Adrenal gland (tissue), 5 donors: ENCODE data around the gene AOPEP.

Experiments used
- POLR2A ChIP-seq, 2 donors: fragments of 450-650 bp; IDR thresholded peaks; one replicate each; pipeline ENCODE4 v1.6.1; 2017; ENCODE audit warnings: antibody characterized with exemption in 2 of 2, mild to moderate bottlenecking in 2 of 2, moderate library complexity in 1 of 2
- TF ChIP-seq, protein P1 (sequence below), 6 experiments: fragments of 450-650 bp in 4 of 6; fragments of 200-600 bp in 2 of 6; sonication (generic) in 1 of 6; IDR thresholded peaks; 1 replicate in 5 of 6; 2 replicates in 1 of 6; pipeline versions ENCODE4 v1.5.1 to v1.8.0; 2016 to 2021; ENCODE audit warnings: antibody characterized with exemption in 6 of 6, mild to moderate bottlenecking in 2 of 6, moderate library complexity in 1 of 6
- donor health status: DM: no; HTN: no; CAD: no.

DNA sequence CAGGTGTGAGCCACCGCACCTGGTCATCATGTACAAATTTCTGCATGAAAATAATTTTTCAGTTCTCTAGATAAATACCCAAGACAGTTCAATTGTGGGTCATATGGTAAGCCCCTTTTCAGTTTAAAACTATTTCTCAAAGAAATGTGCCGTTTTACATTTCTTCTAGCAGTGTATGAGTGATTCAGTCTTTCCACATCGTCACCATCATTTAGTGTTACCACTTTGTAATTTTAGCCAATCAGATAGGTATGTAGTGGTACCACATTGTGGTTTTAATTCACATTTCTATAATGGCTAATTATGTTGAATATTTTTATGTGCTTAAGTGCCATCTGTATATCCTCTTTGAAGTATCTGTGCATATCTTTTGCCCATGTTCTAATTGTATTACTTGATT, 163.1 kb downstream of the AOPEP start:
- TF ChIP-seq, protein P1, sequence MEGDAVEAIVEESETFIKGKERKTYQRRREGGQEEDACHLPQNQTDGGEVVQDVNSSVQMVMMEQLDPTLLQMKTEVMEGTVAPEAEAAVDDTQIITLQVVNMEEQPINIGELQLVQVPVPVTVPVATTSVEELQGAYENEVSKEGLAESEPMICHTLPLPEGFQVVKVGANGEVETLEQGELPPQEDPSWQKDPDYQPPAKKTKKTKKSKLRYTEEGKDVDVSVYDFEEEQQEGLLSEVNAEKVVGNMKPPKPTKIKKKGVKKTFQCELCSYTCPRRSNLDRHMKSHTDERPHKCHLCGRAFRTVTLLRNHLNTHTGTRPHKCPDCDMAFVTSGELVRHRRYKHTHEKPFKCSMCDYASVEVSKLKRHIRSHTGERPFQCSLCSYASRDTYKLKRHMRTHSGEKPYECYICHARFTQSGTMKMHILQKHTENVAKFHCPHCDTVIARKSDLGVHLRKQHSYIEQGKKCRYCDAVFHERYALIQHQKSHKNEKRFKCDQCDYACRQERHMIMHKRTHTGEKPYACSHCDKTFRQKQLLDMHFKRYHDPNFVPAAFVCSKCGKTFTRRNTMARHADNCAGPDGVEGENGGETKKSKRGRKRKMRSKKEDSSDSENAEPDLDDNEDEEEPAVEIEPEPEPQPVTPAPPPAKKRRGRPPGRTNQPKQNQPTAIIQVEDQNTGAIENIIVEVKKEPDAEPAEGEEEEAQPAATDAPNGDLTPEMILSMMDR (IDR thresholded peaks at IDR 0.05), result no peak
- no peak for TF ChIP-seq POLR2A (IDR thresholded peaks at IDR 0.05)
